ENCODE measurements around the gene MACIR.

Gene MACIR, protein sequence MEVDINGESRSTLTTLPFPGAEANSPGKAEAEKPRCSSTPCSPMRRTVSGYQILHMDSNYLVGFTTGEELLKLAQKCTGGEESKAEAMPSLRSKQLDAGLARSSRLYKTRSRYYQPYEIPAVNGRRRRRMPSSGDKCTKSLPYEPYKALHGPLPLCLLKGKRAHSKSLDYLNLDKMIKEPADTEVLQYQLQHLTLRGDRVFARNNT

GRCh38 chr5:103258368-103258956, at the start of gene MACIR:
TSS of gene MACIR (plus strand) at chr5:103258763. CDS start at chr5:103275920, 17,157 bp downstream.
- DNase-seq (ENCODE audit: low read depth) = peak; percentile 96
- peak; percentile 20; the same call in 1 of the 2 replicates for TF ChIP-seq CTCF (IDR thresholded peaks at IDR 0.05; ENCODE audit: control insufficient read depth, extremely low read depth, insufficient read depth)
- peak within 1 kb of the TSS; percentile 90 for H3K4me3 ChIP-seq (ENCODE audit: low read depth, low read length)

DNA sequence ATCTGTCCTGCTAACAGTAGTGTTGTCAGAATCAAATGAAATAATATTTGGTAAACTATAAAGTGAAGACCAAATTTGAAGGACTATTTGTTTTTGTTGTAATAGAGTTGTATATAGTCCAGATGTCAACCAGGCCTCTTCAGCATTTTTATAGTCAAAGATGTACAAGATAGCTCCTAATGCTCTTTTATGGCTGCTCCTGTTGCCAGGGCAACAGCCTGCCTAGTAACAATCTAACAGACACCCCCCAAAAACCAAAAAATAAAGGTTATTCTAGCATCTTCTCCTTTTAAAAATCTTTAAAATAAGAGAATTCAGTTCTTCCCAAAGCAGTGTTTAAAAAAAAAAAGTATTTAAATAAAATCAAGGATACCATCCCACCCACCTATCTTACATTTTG, 49.5 kb upstream of the MACIR start:
- no peak for TF ChIP-seq CTCF (IDR thresholded peaks at IDR 0.05; ENCODE audit: control insufficient read depth, extremely low read depth, insufficient read depth)
- DNase-seq (ENCODE audit: low read depth) = no peak
- no peak overlapping the region for H3K4me3 ChIP-seq (ENCODE audit: low read depth, low read length)

- no peak overlapping the region for H3K4me3 ChIP-seq (ENCODE audit: low read depth, low read length)
- no peak for DNase-seq (ENCODE audit: low read depth)
- no peak for TF ChIP-seq CTCF (IDR thresholded peaks at IDR 0.05; ENCODE audit: control insufficient read depth, extremely low read depth, insufficient read depth)
Measured at GRCh38 chr5:103210952-103211351, 47.6 kb upstream of the MACIR start.

DNA sequence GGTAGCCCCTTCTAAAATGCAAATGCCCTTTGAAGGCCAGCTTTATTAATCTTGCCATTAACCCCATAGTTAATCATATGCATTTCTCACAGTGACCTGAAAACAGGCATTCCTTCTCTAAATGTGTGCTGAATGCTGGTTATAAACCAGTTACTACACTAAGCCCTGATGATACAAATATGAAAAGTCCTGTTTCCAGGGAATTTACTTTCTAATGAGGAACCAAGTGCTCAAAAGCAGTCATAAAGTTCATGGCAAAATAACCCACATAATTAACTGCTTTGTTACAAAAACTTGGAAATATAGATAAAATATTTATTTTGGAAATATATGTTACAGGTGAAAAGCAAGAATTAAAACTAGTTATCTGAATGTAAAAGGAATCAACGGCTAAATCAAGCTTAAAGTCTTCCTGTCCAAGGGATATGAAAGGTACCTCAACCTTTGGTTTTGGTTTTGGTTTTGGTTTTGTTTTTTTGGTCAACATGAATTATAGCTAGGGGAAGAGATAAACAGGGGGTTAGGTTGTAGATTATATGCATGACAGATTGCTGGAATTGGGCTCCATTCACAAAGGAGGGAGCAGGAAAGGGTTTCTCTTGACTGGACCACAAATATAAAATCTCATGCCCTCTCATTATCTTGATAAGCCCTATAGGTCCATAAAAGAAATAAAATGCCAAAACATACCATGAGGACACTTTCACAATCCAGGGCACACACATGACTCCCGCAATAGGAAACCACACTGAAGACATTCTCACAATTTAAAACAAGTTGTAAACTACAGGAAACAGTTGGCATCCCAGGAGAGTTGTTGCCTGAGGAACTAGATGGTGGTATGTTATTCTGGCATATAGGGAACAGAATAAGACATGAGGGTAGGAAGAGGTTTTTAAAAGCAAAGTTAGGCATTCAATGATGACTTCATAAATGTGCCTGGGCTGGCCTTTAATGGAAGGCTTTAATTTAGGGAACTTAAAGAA, 46.7 kb upstream of the MACIR start:
- DNase-seq (ENCODE audit: low read depth) = no peak
- no peak overlapping the region for H3K4me3 ChIP-seq (ENCODE audit: low read depth, low read length)
- TF ChIP-seq CTCF (IDR thresholded peaks at IDR 0.05; ENCODE audit: control insufficient read depth, extremely low read depth, insufficient read depth) = no peak

- DNase-seq (ENCODE audit: low read depth) = no peak
- no peak for TF ChIP-seq CTCF (IDR thresholded peaks at IDR 0.05; ENCODE audit: control insufficient read depth, extremely low read depth, insufficient read depth)
- H3K4me3 ChIP-seq (ENCODE audit: low read depth, low read length) = no peak overlapping the region
Measured at GRCh38 chr5:103216137-103216536, 42.4 kb upstream of the MACIR start.

DNA sequence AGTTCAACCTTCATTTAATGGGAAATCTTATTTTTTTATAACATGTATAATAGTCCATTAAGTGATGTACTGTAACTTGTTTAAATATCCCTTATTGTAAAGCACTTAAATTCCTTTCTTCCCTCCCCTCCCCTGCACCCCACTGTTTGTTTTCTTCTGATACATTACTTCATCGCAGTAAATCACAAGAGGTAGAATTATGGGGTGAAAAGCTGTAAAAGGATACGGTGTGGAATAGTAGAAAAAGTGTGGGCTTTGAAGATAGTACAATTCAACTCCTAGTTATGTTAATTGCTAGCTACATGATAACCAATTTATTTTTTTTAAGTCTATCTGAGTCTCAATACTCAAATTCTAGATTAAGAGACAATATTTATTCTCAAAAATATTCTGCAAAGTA, 41.9 kb upstream of the MACIR start:
- no peak for TF ChIP-seq CTCF (IDR thresholded peaks at IDR 0.05; ENCODE audit: control insufficient read depth, extremely low read depth, insufficient read depth)
- DNase-seq (ENCODE audit: low read depth) = no peak

More for the DNA sequence above, 41.9 kb upstream of the MACIR start:
- H3K4me3 ChIP-seq (ENCODE audit: low read depth, low read length) = no peak overlapping the region
